H9 (cell line): ENCODE data around the gene FMOD. TPM values are rescaled to one million over a fixed set of nuclear protein-coding genes. Genes with fewer than 3 reads are reported as not detected.

Experiments
- DNase-seq: peaks from one replicate; pipeline ENCODE4 v3.0.0-alpha.2; 2017
- H2AFZ ChIP-seq: one replicate; pipeline ENCODE4 v1.6.1; 2013; ENCODE audit warnings: mild to moderate bottlenecking, low read length, control low read depth, moderate library complexity
- H2AK5ac ChIP-seq: 2 replicates; pipeline ENCODE4 v1.6.1; 2013; ENCODE audit warnings: low read length, control low read depth, mixed read lengths; ENCODE audit not compliant: insufficient read length
- H2BK120ac ChIP-seq: one replicate; pipeline ENCODE4 v1.6.1; 2013; ENCODE audit warnings: low read depth, mild to moderate bottlenecking, low read length, control low read depth, inconsistent platforms; ENCODE audit not compliant: poor library complexity, severe bottlenecking
- H2BK12ac ChIP-seq: 2 replicates; pipeline ENCODE4 v1.6.1; 2013; ENCODE audit warnings: low read length, control low read depth, mixed read lengths, low read depth; ENCODE audit not compliant: insufficient read length
- H2BK15ac ChIP-seq: 2 replicates; pipeline ENCODE4 v1.6.1; 2013; ENCODE audit warnings: low read depth, low read length, control low read depth
- H2BK20ac ChIP-seq: one replicate; pipeline ENCODE4 v1.6.1; 2013; ENCODE audit warnings: low read depth, mild to moderate bottlenecking, low read length, control low read depth, inconsistent platforms; ENCODE audit not compliant: poor library complexity, severe bottlenecking
- H2BK5ac ChIP-seq: 2 replicates; pipeline ENCODE4 v1.6.1; 2013; ENCODE audit warnings: low read length, control low read depth, mixed read lengths; ENCODE audit not compliant: insufficient read length
- H3K14ac ChIP-seq: 2 replicates; pipeline ENCODE4 v1.6.1; 2013; ENCODE audit warnings: low read length, control low read depth; ENCODE audit not compliant: insufficient read depth
- H3K18ac ChIP-seq: 2 replicates; pipeline ENCODE4 v1.6.1; 2013; ENCODE audit warnings: low read depth, mild to moderate bottlenecking, mixed read lengths, low read length, control low read depth; ENCODE audit not compliant: insufficient read length
- H3K23ac ChIP-seq: 2 replicates; pipeline ENCODE4 v1.6.1; 2013; ENCODE audit warnings: low read length, control low read depth, mixed read lengths, low read depth; ENCODE audit not compliant: insufficient read length
- H3K23me2 ChIP-seq: 2 replicates; pipeline ENCODE4 v1.6.1; 2013; ENCODE audit warnings: low read depth, mild to moderate bottlenecking, mixed read lengths, low read length, control low read depth; ENCODE audit not compliant: insufficient read length, poor library complexity, severe bottlenecking
- H3K27ac ChIP-seq: 2 replicates; pipeline ENCODE4 v1.5.1; 2013; ENCODE audit warnings: low read length, control low read depth, mixed read lengths, low read depth; ENCODE audit not compliant: insufficient read length
- H3K27me3 ChIP-seq: 2 replicates; pipeline ENCODE4 v1.6.1; 2013; ENCODE audit warnings: low read length, control low read depth, inconsistent platforms; ENCODE audit not compliant: insufficient read depth
- H3K4ac ChIP-seq: 2 replicates; pipeline ENCODE4 v1.6.1; 2013; ENCODE audit warnings: low read depth, mild to moderate bottlenecking, control low read depth, inconsistent platforms, low read length, moderate library complexity
- H3K4me1 ChIP-seq: 2 replicates; pipeline ENCODE4 v1.6.1; 2013; ENCODE audit warnings: low read length, control low read depth, inconsistent platforms; ENCODE audit not compliant: insufficient read depth
- H3K4me2 ChIP-seq: 2 replicates; pipeline ENCODE4 v1.6.1; 2013; ENCODE audit warnings: low read length, control low read depth, mixed read lengths; ENCODE audit not compliant: insufficient read length, insufficient read depth
- H3K56ac ChIP-seq: 2 replicates; pipeline ENCODE4 v1.6.1; 2013; ENCODE audit warnings: low read depth, mild to moderate bottlenecking, mixed read lengths, low read length, control low read depth; ENCODE audit not compliant: insufficient read length
- H3K79me1 ChIP-seq: 2 replicates; pipeline ENCODE4 v1.6.1; 2013; ENCODE audit warnings: low read depth, mild to moderate bottlenecking, moderate library complexity, low read length, control low read depth, inconsistent platforms; ENCODE audit not compliant: insufficient read depth, poor library complexity, severe bottlenecking
- H3K79me2 ChIP-seq: 2 replicates; pipeline ENCODE4 v1.6.1; 2013; ENCODE audit warnings: low read length, control low read depth, inconsistent platforms; ENCODE audit not compliant: insufficient read depth
- H3K9ac ChIP-seq: 2 replicates; pipeline ENCODE4 v1.6.1; 2013; ENCODE audit warnings: low read length, control low read depth, mixed read lengths; ENCODE audit not compliant: insufficient read length; ENCODE audit errors: extremely low read depth
- H3K9me3 ChIP-seq: one replicate; pipeline ENCODE4 v1.6.1; 2013; ENCODE audit warnings: low read depth, low read length, inconsistent platforms; ENCODE audit not compliant: control insufficient read depth
- H3T11ph ChIP-seq: one replicate; pipeline ENCODE4 v1.6.1; 2013; ENCODE audit warnings: mild to moderate bottlenecking, low read length, control low read depth, inconsistent platforms
- H4K20me1 ChIP-seq: one replicate; pipeline ENCODE4 v1.6.1; 2013; ENCODE audit not compliant: control insufficient read depth, insufficient read length, insufficient read depth
- H4K5ac ChIP-seq: 2 replicates; pipeline ENCODE4 v1.6.1; 2013; ENCODE audit warnings: low read depth, mild to moderate bottlenecking, mixed read lengths, low read length, control low read depth; ENCODE audit not compliant: insufficient read length
- H4K8ac ChIP-seq: replicated peaks from 2 replicates; pipeline ENCODE4 v1.6.1; 2013; ENCODE audit warnings: low read length, control low read depth, mixed read lengths, low read depth; ENCODE audit not compliant: insufficient read length
- H4K91ac ChIP-seq: 2 replicates; pipeline ENCODE4 v1.6.1; 2013; ENCODE audit warnings: low read depth, mild to moderate bottlenecking, moderate library complexity, mixed read lengths, low read length, control low read depth; ENCODE audit not compliant: insufficient read length
- H3K27ac Mint-ChIP-seq, 3 experiments: 2 replicates in 2 of 3; 3 replicates in 1 of 3; pipeline ENCODE4 v1.8.0; 2020 to 2021; ENCODE audit warnings: mixed read lengths in 3 of 3, mild to moderate bottlenecking in 1 of 3, moderate library complexity in 1 of 3
- H3K27me3 Mint-ChIP-seq: 2 replicates; pipeline ENCODE4 v1.8.0; 2021; ENCODE audit warnings: low read depth, mild to moderate bottlenecking, moderate library complexity, mixed read lengths
- H3K36me3 Mint-ChIP-seq, 3 experiments: 2 replicates in 2 of 3; 3 replicates in 1 of 3; pipeline ENCODE4 v1.8.0; 2020 to 2021; ENCODE audit warnings: low read depth in 3 of 3, mixed read lengths in 3 of 3; ENCODE audit not compliant: insufficient read depth in 1 of 3
- H3K4me1 Mint-ChIP-seq, 2 experiments: 2 replicates each; pipeline ENCODE4 v1.8.0; 2020; ENCODE audit warnings: mixed read lengths in 2 of 2
- H3K4me3 Mint-ChIP-seq, 2 experiments: 2 replicates in 1 of 2; 3 replicates in 1 of 2; pipeline ENCODE4 v1.8.0; 2020 to 2021; ENCODE audit warnings: mild to moderate bottlenecking in 2 of 2, mixed read lengths in 2 of 2, moderate library complexity in 1 of 2
- H3K9me3 Mint-ChIP-seq, 2 experiments: 2 replicates in 1 of 2; 3 replicates in 1 of 2; pipeline ENCODE4 v1.8.0; 2020; ENCODE audit warnings: mild to moderate bottlenecking in 2 of 2, mixed read lengths in 2 of 2, moderate library complexity in 1 of 2
- WGBS: extraction: QIAGEN DNeasy Blood & Tissue Kit; methylation state at CpG from one replicate; pipeline ENCODE4 v1.1.7; 2013; ENCODE audit warnings: missing lambda C conversion rate, low lambda C conversion rate, mixed read lengths; ENCODE audit not compliant: insufficient read length; ENCODE audit errors: extremely low coverage; 5-methylcytosine and 5-hydroxymethylcytosine counted together
- total RNA-seq: library from RNA; stranded (reverse); gene quantifications from 2 replicates; pipeline ENCODE4 v1.2.1, GENCODE V29; 2021
- TF ChIP-seq, protein P1 (sequence below): fragments of 200-600 bp; sonication (generic); conservative IDR thresholded peaks from 3 replicates; pipeline ENCODE4 v1.8.0; 2021; ENCODE audit warnings: antibody characterized with exemption, mild to moderate bottlenecking

FMOD gene
- total RNA-seq, 1 experiment from 2014 or later = not detected

- Histone ChIP-seq H4K20me1 (no peaks in the 10 kb centered on the region), H4K8ac (no peak overlapping the region), H3K79me1 (no peaks in the 10 kb centered on the region), H3K27ac (no peak overlapping the region), H3K56ac (no peak overlapping the region), H2AFZ (no peak overlapping the region), H3K4me1 (no peaks in the 10 kb centered on the region; the same call in 1 of the 2 replicates), H2BK20ac (no peak overlapping the region), H2AK5ac (no peak overlapping the region), H2BK5ac (no peak overlapping the region), H4K91ac (no peak overlapping the region), H3K23ac (no peak overlapping the region), H2BK15ac (no peak overlapping the region), H3K18ac (no peak overlapping the region), H2BK120ac (no peak overlapping the region), H3K4me2 (no peak overlapping the region), H3K27me3 (no peaks in the 10 kb centered on the region; the same call in 1 of the 2 replicates), H3T11ph (no peak overlapping the region), H3K4ac (no peak overlapping the region), H3K9me3 (no peaks in the 10 kb centered on the region), H2BK12ac (no peak overlapping the region), H3K9ac (no peak overlapping the region), H3K79me2 (no peaks in the 10 kb centered on the region), H3K23me2 (no peaks in the 10 kb centered on the region), H4K5ac (no peak overlapping the region), H3K14ac (no peak overlapping the region)
- TF ChIP-seq, protein P1, sequence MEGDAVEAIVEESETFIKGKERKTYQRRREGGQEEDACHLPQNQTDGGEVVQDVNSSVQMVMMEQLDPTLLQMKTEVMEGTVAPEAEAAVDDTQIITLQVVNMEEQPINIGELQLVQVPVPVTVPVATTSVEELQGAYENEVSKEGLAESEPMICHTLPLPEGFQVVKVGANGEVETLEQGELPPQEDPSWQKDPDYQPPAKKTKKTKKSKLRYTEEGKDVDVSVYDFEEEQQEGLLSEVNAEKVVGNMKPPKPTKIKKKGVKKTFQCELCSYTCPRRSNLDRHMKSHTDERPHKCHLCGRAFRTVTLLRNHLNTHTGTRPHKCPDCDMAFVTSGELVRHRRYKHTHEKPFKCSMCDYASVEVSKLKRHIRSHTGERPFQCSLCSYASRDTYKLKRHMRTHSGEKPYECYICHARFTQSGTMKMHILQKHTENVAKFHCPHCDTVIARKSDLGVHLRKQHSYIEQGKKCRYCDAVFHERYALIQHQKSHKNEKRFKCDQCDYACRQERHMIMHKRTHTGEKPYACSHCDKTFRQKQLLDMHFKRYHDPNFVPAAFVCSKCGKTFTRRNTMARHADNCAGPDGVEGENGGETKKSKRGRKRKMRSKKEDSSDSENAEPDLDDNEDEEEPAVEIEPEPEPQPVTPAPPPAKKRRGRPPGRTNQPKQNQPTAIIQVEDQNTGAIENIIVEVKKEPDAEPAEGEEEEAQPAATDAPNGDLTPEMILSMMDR = no peak
- Mint-ChIP-seq H3K36me3 (no peaks in the 10 kb centered on the region), H3K27ac (no peak overlapping the region), H3K4me1 (peaks cover 6 to 12% of the 10 kb centered on the region in 2 experiments; a peak in 3 of 4 replicates), H3K4me3 (no peak overlapping the region), H3K9me3 (no peaks in the 10 kb centered on the region), H3K27me3 (peaks cover 59% of the 10 kb centered on the region)
- DNase-seq = no peak
- WGBS = no CpG with 5 or more reads among the region's 4 CpGs
Observed at GRCh38 chr1:203349773-203350524, 973 bp downstream of the FMOD start.
